ENCODE data around the gene ARHGAP9. TPM values are rescaled to one million over a fixed set of nuclear protein-coding genes. Genes with fewer than 3 reads are reported as not detected.

Gene ARHGAP9
- polyA plus RNA-seq, 1 of the 3 experiments (the other 2 are of a cell fraction): 0.66 TPM

DNA sequence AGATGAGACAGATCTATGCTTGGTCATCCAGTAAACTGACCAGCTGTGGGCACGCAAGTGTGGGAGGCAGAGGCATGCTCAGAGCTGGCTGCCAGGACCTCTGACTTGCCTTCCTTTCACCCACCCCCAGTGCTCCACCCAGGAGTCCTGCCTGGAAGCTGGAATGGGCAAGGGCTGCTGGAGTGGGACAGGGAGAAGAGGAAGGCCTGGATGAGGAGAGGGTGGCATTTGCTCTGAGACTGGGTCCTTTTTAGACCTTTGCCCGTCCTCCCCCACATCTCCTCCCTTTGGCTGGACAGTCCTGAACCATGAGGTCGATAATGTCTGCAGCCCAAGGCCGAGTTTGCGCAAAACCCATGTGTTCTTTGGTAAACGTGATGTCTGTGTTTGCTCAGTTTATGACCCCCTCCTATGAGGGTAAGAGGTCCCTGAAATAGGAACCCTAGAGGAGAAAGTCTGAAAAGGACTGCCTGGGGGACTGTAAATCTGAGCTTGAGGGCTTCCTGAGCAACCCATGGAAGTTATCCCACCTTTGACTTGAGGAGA, 28.4 kb downstream of the ARHGAP9 start:
- H2AFZ ChIP-seq (ENCODE audit: low read depth): 0 out of 2 replicates have a peak overlapping the region, but pooled peaks have one; percentile 29
- ChIA-PET POLR2A (no interaction called here), CTCF (interaction anchor here (0.8 to 13.7 kb wide), 13 partner anchors 8 to 276 kb away, joined by 3 to 391 read pairs (median 18); no protein-coding TSS in a partner anchor)
- no peaks in the 10 kb centered on the region for H3K27me3 ChIP-seq (ENCODE audit: insufficient read depth)
- H3K9me3 ChIP-seq: no peaks in the 10 kb centered on the region
- H3K9me2 ChIP-seq: no peaks in the 10 kb centered on the region
- no peak overlapping the region for H3K4me3 ChIP-seq (ENCODE audit: low read depth in 2 of 2, low read length in 1 of 2)
- H3K27ac ChIP-seq (ENCODE audit: low read depth in 2 of 2, low read length in 1 of 2): no peak overlapping the region
- no peaks in the 10 kb centered on the region for H3K36me3 ChIP-seq (replicated peaks in 1 of 2; ENCODE audit: control insufficient read depth in 1 of 2, insufficient read depth in 2 of 2, low read length in 1 of 2)
- TF ChIP-seq GATA2 (CRISPR knock-in tag; IDR thresholded peaks at IDR 0.05): no peak
- TF ChIP-seq NFIC (IDR thresholded peaks at IDR 0.05; ENCODE audit: borderline replicate concordance): no peak
- no peak for TF ChIP-seq CHD2 (IDR thresholded peaks at IDR 0.05; ENCODE audit: low read length, partially characterized antibody)
- no peak for TF ChIP-seq YY1 (IDR thresholded peaks at IDR 0.05; ENCODE audit: low read depth)
- TF ChIP-seq GABPA (IDR thresholded peaks at IDR 0.05; ENCODE audit: low read depth): no peak
- TF ChIP-seq RXRA (IDR thresholded peaks at IDR 0.05; ENCODE audit: borderline replicate concordance, low read depth): no peak
- no peak for TF ChIP-seq NRF1 (IDR thresholded peaks at IDR 0.05; ENCODE audit: low read depth, low read length)
- TF ChIP-seq REST (IDR thresholded peaks at IDR 0.05; ENCODE audit: low read depth, low read length): no peak
- no peak for TF ChIP-seq ELF1 (IDR thresholded peaks at IDR 0.05)
- TF ChIP-seq TCF12 (IDR thresholded peaks at IDR 0.05): no peak
- TF ChIP-seq JUND (IDR thresholded peaks at IDR 0.05): no peak
- no peak for TF ChIP-seq USF1 (IDR thresholded peaks at IDR 0.05; ENCODE audit: borderline replicate concordance, low read depth)
- TF ChIP-seq EZH2phosphoT487 (IDR thresholded peaks at IDR 0.05; ENCODE audit: borderline replicate concordance, low read depth): no peak
- no peak for TF ChIP-seq POLR2AphosphoS5 (IDR thresholded peaks at IDR 0.05; ENCODE audit: low read depth, low read length)
- TF ChIP-seq USF2 (IDR thresholded peaks at IDR 0.05; ENCODE audit: borderline replicate concordance, low read depth, low read length): no peak
- no peak for TF ChIP-seq FOSL2 (IDR thresholded peaks at IDR 0.05; ENCODE audit: borderline replicate concordance, low read depth)
- no peak overlapping the region; the same call in 1 of the 2 replicates for H3K4me2 ChIP-seq
- H4K20me1 ChIP-seq (ENCODE audit: insufficient read depth): no peaks in the 10 kb centered on the region
- WGBS (ENCODE audit: low lambda C conversion rate): 57% methylated on average over 6 of the region's 6 CpGs
- DNase-seq: no peak
- H3F3A ChIP-seq (replicated peaks; ENCODE audit: insufficient read depth): no peaks in the 10 kb centered on the region
- H3K79me2 ChIP-seq (ENCODE audit: insufficient read depth): no peaks in the 10 kb centered on the region
- H3K9ac ChIP-seq: no peak overlapping the region
- peaks cover 6 to 16% of the 10 kb centered on the region in 2 experiments; a peak in 2 of 4 replicates for H3K4me1 ChIP-seq (ENCODE audit: control insufficient read depth in 1 of 2, insufficient read depth in 2 of 2, low read depth in 1 of 2, low read length in 1 of 2)

Measured in SK-N-SH (cell line).